ENCODE data around the gene CXorf66. TPM values are rescaled to one million over a fixed set of nuclear protein-coding genes. Genes with fewer than 3 reads are reported as not detected.
A peak's percentile ranks its signal among the peaks of the same experiment; 100 is the strongest.
"Not testable (repeated sequence)": the region's sequence is repeated elsewhere in the genome, so short reads cannot be mapped to it uniquely, and the experiment has no call there.

The CXorf66 gene
- total RNA-seq, 1 donor from 2014 or later, result not detected

- DNase-seq (ENCODE audit: low spot score), result no peak
- peaks cover 5% of the 10 kb centered on the region for H3K4me1 Mint-ChIP-seq (ENCODE audit: low read depth)
- intact Hi-C loops (cut with micrococcal nuclease), result no loop called here
These were observed 29.1 kb downstream of the CXorf66 start for GRCh38 chrX:139936259-139936658.

DNA sequence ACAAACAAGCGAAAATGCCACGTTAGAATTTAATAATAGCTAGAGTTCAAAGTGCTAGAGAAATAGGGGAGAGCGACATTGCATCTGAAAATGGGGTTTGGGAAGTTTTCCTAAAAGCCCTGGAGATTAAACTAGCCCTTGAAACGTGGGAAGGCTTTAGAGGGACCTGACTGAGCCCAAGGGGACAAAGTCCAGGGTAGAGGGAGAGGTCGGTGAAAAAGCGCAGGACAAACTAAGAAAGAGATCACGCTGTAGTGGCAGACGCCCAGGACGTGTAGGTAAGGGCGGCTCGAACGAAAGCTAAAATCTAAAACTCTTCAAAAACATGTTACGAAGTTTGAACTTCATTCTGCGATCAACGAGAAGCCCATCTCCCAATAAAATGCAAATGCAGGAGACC, 31.4 kb downstream of the CXorf66 start:
- Mint-ChIP-seq H3K27me3 (ENCODE audit: insufficient read depth) (no peaks in the 10 kb centered on the region), H3K27ac (peak overlapping the region; percentile 94), H3K4me3 (peak overlapping the region; percentile 84), H3K4me1 (ENCODE audit: low read depth) (peaks cover 19% of the 10 kb centered on the region), H3K36me3 (ENCODE audit: low read depth) (no peaks in the 10 kb centered on the region), H3K9me3 (no peaks in the 10 kb centered on the region)
- intact Hi-C loops (cut with micrococcal nuclease), result loop anchor here (1.0 to 2.0 kb wide), 3 partner anchors 139 to 195 kb away; no protein-coding TSS in a partner anchor
- DNase-seq (ENCODE audit: low spot score), result no peak

More at GRCh38 chrX:139936259-139936658, 29.1 kb downstream of the CXorf66 start:
- H3K9me3 Mint-ChIP-seq, result no peaks in the 10 kb centered on the region
- no peaks in the 10 kb centered on the region for H3K27me3 Mint-ChIP-seq (ENCODE audit: insufficient read depth)
- no peaks in the 10 kb centered on the region for H3K36me3 Mint-ChIP-seq (ENCODE audit: low read depth)
- no peak overlapping the region for H3K27ac Mint-ChIP-seq
- H3K4me3 Mint-ChIP-seq, result no peak overlapping the region

- Mint-ChIP-seq H3K4me1 (ENCODE audit: low read depth) (peaks cover 19% of the 10 kb centered on the region), H3K27me3 (ENCODE audit: insufficient read depth) (no peaks in the 10 kb centered on the region), H3K36me3 (ENCODE audit: low read depth) (no peaks in the 10 kb centered on the region), H3K4me3 (peak within 1 kb of the TSS; percentile 84), H3K9me3 (no peaks in the 10 kb centered on the region), H3K27ac (peak within 1 kb of the TSS; percentile 94)
- DNase-seq (ENCODE audit: low spot score), result peak; percentile 68
- intact Hi-C loops (cut with micrococcal nuclease), result loop anchor here (1.0 to 2.0 kb wide), 3 partner anchors 138 to 194 kb away; no protein-coding TSS in a partner anchor
These were observed 32.2 kb downstream of the CXorf66 start, which contains the start of gene ATP11C for GRCh38 chrX:139932901-139933796. TSS of gene ATP11C (minus strand) at chrX:139933053. CDS start at chrX:139932042, 1,011 bp downstream.

DNA sequence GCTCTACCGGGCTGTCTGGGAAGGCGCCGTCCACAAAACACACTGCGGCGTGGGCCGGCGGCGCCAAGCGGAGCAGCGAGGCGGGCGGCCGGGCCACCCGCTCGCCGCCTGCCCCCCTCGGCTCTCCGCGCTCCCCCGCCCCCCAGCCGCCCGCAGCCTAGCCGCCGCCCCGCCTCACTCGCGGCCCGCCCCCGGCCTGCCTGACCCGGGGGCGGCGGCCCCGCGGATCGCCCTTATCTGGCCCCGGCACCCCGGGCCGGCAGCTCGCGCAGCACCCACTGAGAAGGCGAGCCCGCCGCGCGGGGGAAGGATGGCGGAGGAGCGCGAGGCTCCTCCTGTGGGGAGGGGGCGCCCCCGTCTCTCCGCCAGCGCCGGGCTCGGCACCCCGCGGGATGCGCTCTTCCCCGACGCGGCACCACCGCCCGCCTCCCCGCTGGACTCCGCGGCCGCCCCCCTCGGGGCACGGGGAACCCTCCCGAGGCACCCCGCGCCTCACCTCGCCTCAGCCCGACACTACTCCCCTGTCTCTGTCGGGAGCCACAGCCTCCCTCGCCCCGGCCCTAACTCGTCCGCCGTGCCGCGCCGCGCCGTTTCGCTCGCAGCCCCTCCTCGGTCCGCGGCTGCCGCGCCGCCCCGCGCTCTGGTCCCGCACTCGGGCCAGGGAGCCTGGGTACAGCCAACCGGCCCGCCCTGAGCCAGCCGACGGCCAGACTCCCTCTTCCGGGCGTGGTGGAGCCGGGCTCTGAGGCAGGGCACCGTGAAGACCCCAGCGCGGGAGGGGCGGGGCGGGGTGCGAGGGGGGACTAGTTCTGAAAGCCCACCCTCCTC, 33.0 kb downstream of the CXorf66 start:
- H3K36me3 Mint-ChIP-seq (ENCODE audit: low read depth), result no peaks in the 10 kb centered on the region
- peak overlapping the region; percentile 94 for H3K27ac Mint-ChIP-seq
- intact Hi-C loops (cut with micrococcal nuclease), result loop anchor here (2.0 kb wide), 2 partner anchors 165 to 193 kb away; no protein-coding TSS in a partner anchor
- H3K9me3 Mint-ChIP-seq, result no peaks in the 10 kb centered on the region
- peak; percentile 20 for DNase-seq (ENCODE audit: low spot score)
- no peaks in the 10 kb centered on the region for H3K27me3 Mint-ChIP-seq (ENCODE audit: insufficient read depth)
- H3K4me1 Mint-ChIP-seq (ENCODE audit: low read depth), result peaks cover 19% of the 10 kb centered on the region
- peak overlapping the region; percentile 84 for H3K4me3 Mint-ChIP-seq

GRCh38 chrX:139931646-139932072, 33.7 kb downstream of the CXorf66 start:
- Mint-ChIP-seq H3K27me3 (ENCODE audit: insufficient read depth) (no peaks in the 10 kb centered on the region), H3K27ac (peak overlapping the region; percentile 61), H3K9me3 (no peaks in the 10 kb centered on the region), H3K36me3 (ENCODE audit: low read depth) (no peaks in the 10 kb centered on the region), H3K4me3 (peak overlapping the region; percentile 79), H3K4me1 (ENCODE audit: low read depth) (peaks cover 19% of the 10 kb centered on the region)
- intact Hi-C loops (cut with micrococcal nuclease), result loop anchor here (2.0 kb wide), 2 partner anchors 165 to 193 kb away; no protein-coding TSS in a partner anchor
- DNase-seq (ENCODE audit: low spot score), result no peak

- peak overlapping the region; percentile 61 for H3K27ac Mint-ChIP-seq
- no peaks in the 10 kb centered on the region for H3K36me3 Mint-ChIP-seq (ENCODE audit: low read depth)
- peak overlapping the region; percentile 79 for H3K4me3 Mint-ChIP-seq
- H3K4me1 Mint-ChIP-seq (ENCODE audit: low read depth), result peaks cover 19% of the 10 kb centered on the region
- no peaks in the 10 kb centered on the region for H3K27me3 Mint-ChIP-seq (ENCODE audit: insufficient read depth)
- peak; percentile 1 for DNase-seq (ENCODE audit: low spot score)
- H3K9me3 Mint-ChIP-seq, result no peaks in the 10 kb centered on the region
- intact Hi-C loops (cut with micrococcal nuclease), result loop anchor here (1.0 kb wide), 1 partner anchor 22 kb away; no protein-coding TSS in a partner anchor
These were observed 34.2 kb downstream of the CXorf66 start for GRCh38 chrX:139930916-139931645.

DNA sequence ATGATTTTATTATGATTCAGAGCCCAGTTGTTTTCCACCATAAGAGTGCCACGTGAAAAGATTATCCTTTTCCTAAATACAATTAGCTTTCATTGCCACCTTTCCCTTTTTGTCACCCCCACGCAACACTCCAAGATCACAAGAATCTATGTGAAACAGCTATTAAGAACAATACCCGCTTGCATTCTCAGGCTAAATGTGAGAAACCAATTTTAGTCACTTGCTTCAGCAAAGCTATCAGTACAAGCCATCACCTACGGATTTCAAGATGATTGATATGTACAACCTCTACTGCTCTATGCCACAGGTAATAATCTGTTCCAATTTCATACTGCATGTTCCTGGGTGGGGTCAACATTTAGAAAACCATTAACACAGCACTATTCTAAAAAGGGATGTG, 34.9 kb downstream of the CXorf66 start:
- no peak overlapping the region for H3K27ac Mint-ChIP-seq
- peak overlapping the region; percentile 79 for H3K4me3 Mint-ChIP-seq
- no peaks in the 10 kb centered on the region for H3K27me3 Mint-ChIP-seq (ENCODE audit: insufficient read depth)
- intact Hi-C loops (cut with micrococcal nuclease), result loop anchor here (1.0 kb wide), 1 partner anchor 21 kb away; no protein-coding TSS in a partner anchor
- H3K9me3 Mint-ChIP-seq, result no peaks in the 10 kb centered on the region
- no peaks in the 10 kb centered on the region for H3K36me3 Mint-ChIP-seq (ENCODE audit: low read depth)
- H3K4me1 Mint-ChIP-seq (ENCODE audit: low read depth), result peaks cover 19% of the 10 kb centered on the region
- DNase-seq (ENCODE audit: low spot score), result no peak

DNA sequence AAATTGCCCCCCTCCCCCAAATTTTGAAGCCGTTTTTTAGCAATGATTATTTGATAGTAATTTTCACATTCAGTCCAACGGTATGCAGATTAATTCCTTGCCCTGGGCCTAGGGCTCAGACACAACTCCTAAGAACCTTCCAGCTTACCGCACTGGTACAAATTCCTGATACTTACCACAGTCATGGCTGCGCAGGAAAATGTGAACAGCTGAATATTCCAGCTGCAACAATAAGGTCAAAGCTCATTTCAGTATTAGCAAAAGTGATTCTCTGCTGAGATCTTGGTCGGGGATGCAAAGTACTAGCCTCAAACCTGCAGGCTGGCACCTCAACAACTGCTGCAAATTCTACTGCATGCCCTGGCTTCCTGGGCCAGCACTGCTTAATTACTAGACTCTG, 35.4 kb downstream of the CXorf66 start:
- DNase-seq (ENCODE audit: low spot score), result no peak
- intact Hi-C loops (cut with micrococcal nuclease), result loop anchor here (1.0 kb wide), 1 partner anchor 21 kb away; no protein-coding TSS in a partner anchor
- Mint-ChIP-seq H3K9me3 (no peaks in the 10 kb centered on the region), H3K4me3 (peak overlapping the region; percentile 21), H3K27ac (no peak overlapping the region), H3K4me1 (ENCODE audit: low read depth) (peaks cover 19% of the 10 kb centered on the region), H3K36me3 (ENCODE audit: low read depth) (no peaks in the 10 kb centered on the region), H3K27me3 (ENCODE audit: insufficient read depth) (no peaks in the 10 kb centered on the region)

DNA sequence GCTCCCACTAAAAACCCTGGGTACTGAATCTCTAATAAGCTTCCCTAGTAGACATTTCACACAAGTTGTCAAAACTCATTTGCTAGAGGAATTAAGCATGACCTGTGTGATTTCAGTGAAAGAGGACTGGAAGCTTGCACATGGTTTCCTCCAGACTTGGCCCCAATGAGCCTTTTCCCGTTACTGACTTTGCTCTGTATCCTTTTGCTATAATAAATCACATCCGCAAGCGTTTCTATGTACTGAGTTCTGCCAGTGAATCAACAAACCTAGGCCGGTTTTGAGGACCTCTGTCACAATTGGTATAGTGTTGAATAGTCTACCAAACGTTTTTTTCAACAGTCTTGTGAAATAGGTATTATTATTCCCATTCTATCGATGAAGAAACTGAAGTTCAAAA, 40.6 kb downstream of the CXorf66 start:
- Mint-ChIP-seq H3K9me3 (no peaks in the 10 kb centered on the region), H3K4me1 (ENCODE audit: low read depth) (peaks cover 13% of the 10 kb centered on the region), H3K36me3 (ENCODE audit: low read depth) (peaks cover 4% of the 10 kb centered on the region), H3K27me3 (ENCODE audit: insufficient read depth) (no peaks in the 10 kb centered on the region), H3K27ac (no peak overlapping the region), H3K4me3 (no peak overlapping the region)
- intact Hi-C loops (cut with micrococcal nuclease), result no loop called here
- DNase-seq (ENCODE audit: low spot score), result no peak

DNA sequence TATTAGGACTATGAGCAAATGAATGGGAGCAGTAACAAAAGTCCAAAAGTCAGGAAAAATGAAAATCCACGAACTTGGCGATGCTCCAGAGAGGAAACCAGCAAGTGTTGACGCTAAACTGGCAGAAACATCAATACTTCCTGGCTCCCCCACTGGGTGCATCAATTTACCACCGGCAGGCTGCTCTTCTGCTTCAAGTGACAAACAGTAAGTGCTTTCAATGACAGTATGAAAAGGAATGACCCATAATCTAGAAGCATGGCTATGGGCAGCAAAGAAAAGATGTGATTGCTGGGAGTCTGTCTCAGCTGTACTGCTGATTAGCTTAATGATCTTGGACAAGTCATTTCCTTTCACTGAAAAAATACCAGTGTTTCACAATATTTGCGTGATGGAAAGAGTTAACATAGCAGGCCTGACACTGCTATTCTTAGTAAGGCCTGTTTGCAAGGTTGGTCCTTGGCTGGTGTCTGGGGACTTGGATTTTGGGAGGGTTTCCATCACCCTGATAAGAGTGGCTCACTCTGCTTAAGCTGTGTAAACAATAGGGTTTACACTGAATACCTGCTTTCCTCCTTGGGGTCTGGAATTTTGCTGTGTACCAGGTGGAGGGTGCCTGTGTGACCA, 41.1 kb downstream of the CXorf66 start:
- H3K4me3 Mint-ChIP-seq, result no peak overlapping the region
- H3K36me3 Mint-ChIP-seq (ENCODE audit: low read depth), result peaks cover 4% of the 10 kb centered on the region
- intact Hi-C loops (cut with micrococcal nuclease), result no loop called here
- H3K27me3 Mint-ChIP-seq (ENCODE audit: insufficient read depth), result no peaks in the 10 kb centered on the region
- no peak overlapping the region for H3K27ac Mint-ChIP-seq
- peaks cover 10% of the 10 kb centered on the region for H3K4me1 Mint-ChIP-seq (ENCODE audit: low read depth)
- no peaks in the 10 kb centered on the region for H3K9me3 Mint-ChIP-seq
- no peak for DNase-seq (ENCODE audit: low spot score)

DNA sequence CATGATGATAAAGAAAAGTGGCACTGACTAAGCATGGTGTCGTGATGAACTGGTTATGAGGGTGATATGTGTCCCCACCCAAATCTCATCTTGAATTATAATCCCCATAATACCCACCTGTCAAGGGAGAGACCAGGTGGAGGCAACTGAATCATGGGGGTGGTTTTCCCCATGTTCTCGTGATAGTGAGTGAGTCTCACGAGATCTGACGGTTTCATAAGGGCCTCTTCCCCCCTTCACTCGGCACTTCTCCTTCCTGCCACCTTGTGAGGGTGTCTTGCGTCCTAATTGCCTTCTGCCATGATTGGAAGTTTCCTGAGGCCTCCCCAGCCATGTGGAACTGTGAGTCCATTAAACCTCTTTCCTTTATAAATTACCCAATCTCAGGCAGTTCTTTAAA, 44.2 kb downstream of the CXorf66 start:
- H3K27ac Mint-ChIP-seq; DNase-seq (ENCODE audit: low spot score); H3K4me3 Mint-ChIP-seq; intact Hi-C loops (cut with micrococcal nuclease); H3K9me3 Mint-ChIP-seq; H3K27me3 Mint-ChIP-seq (ENCODE audit: insufficient read depth); H3K4me1 Mint-ChIP-seq (ENCODE audit: low read depth); H3K36me3 Mint-ChIP-seq (ENCODE audit: low read depth): not testable (repeated sequence)

GRCh38 chrX:139920316-139920715, 45.0 kb downstream of the CXorf66 start:
- H3K4me3 Mint-ChIP-seq, result no peak overlapping the region
- intact Hi-C loops (cut with micrococcal nuclease), result no loop called here

More at GRCh38 chrX:139920316-139920715, 45.0 kb downstream of the CXorf66 start:
- Mint-ChIP-seq H3K27ac (no peak overlapping the region), H3K9me3 (no peaks in the 10 kb centered on the region), H3K36me3 (ENCODE audit: low read depth) (peaks cover 5% of the 10 kb centered on the region), H3K27me3 (ENCODE audit: insufficient read depth) (no peaks in the 10 kb centered on the region), H3K4me1 (ENCODE audit: low read depth) (peaks cover 10% of the 10 kb centered on the region)
- no peak for DNase-seq (ENCODE audit: low spot score)
